ENCODE results near the gene MIB1.

The MIB1 gene

GRCh38 chr18:21843341-21843740, 102.7 kb downstream of the MIB1 start:
- ATAC-seq, result no peak
- TF ChIP-seq PATZ1 (CRISPR knock-in tag; IDR thresholded peaks at IDR 0.05; ENCODE audit: borderline replicate concordance) (no peak), TOX (CRISPR knock-in tag; IDR thresholded peaks at IDR 0.05; ENCODE audit: borderline replicate concordance) (no peak), POU6F1 (CRISPR knock-in tag; IDR thresholded peaks at IDR 0.05; ENCODE audit: borderline replicate concordance, low read depth) (no peak), ZFP30 (CRISPR knock-in tag; IDR thresholded peaks at IDR 0.05) (no peak), ZC3H10 (CRISPR knock-in tag; IDR thresholded peaks at IDR 0.05) (no peak), BACH2 (CRISPR knock-in tag; IDR thresholded peaks at IDR 0.05; ENCODE audit: borderline replicate concordance) (no peak), ZNF8 (CRISPR knock-in tag; IDR thresholded peaks at IDR 0.05) (no peak), ARNTL (CRISPR knock-in tag; IDR thresholded peaks at IDR 0.05; ENCODE audit: borderline replicate concordance, low read depth) (no peak), GLIS3 (CRISPR knock-in tag; IDR thresholded peaks at IDR 0.05) (no peak), SNAI2 (CRISPR knock-in tag; IDR thresholded peaks at IDR 0.05) (no peak), RARB (CRISPR knock-in tag; IDR thresholded peaks at IDR 0.05) (no peak), ZFP3 (CRISPR knock-in tag; IDR thresholded peaks at IDR 0.05) (no peak), PPARA (CRISPR knock-in tag; IDR thresholded peaks at IDR 0.05; ENCODE audit: borderline replicate concordance) (no peak), TCF4 (CRISPR knock-in tag; IDR thresholded peaks at IDR 0.05; ENCODE audit: borderline replicate concordance) (no peak), OSR1 (CRISPR knock-in tag; IDR thresholded peaks at IDR 0.05) (no peak), CREB5 (CRISPR knock-in tag; IDR thresholded peaks at IDR 0.05; ENCODE audit: low read depth) (no peak), ESRRG (CRISPR knock-in tag; IDR thresholded peaks at IDR 0.05) (no peak), CSRNP3 (CRISPR knock-in tag; IDR thresholded peaks at IDR 0.05) (no peak)

- TF ChIP-seq TSHZ2 (CRISPR knock-in tag; IDR thresholded peaks at IDR 0.05), result no peak
- no peak for TF ChIP-seq CSDC2 (CRISPR knock-in tag; IDR thresholded peaks at IDR 0.05)
- TF ChIP-seq TCF4 (CRISPR knock-in tag; IDR thresholded peaks at IDR 0.05; ENCODE audit: borderline replicate concordance), result no peak
- no peak for TF ChIP-seq CSRNP3 (CRISPR knock-in tag; IDR thresholded peaks at IDR 0.05)
- TF ChIP-seq ZFP3 (CRISPR knock-in tag; IDR thresholded peaks at IDR 0.05), result no peak
- no peak for TF ChIP-seq TOX (CRISPR knock-in tag; IDR thresholded peaks at IDR 0.05; ENCODE audit: borderline replicate concordance)
- TF ChIP-seq CREB5 (CRISPR knock-in tag; IDR thresholded peaks at IDR 0.05; ENCODE audit: low read depth), result no peak
- no peak for TF ChIP-seq ZNF8 (CRISPR knock-in tag; IDR thresholded peaks at IDR 0.05)
- TF ChIP-seq ESRRG (CRISPR knock-in tag; IDR thresholded peaks at IDR 0.05), result no peak
- no peak for TF ChIP-seq ZC3H10 (CRISPR knock-in tag; IDR thresholded peaks at IDR 0.05)
- TF ChIP-seq ZNF70 (CRISPR knock-in tag; IDR thresholded peaks at IDR 0.05), result no peak
- TF ChIP-seq RARB (CRISPR knock-in tag; IDR thresholded peaks at IDR 0.05), result no peak
- no peak for ATAC-seq
Observed at GRCh38 chr18:21851327-21851961, 110.9 kb downstream of the MIB1 start.

Data from SK-N-SH treated with all-trans-retinoic acid at 6 μM for 48 hours (cell line).